Caco-2 (cell line): Measurements from ENCODE around the gene PDE1C. TPM values are rescaled to one million over a fixed set of nuclear protein-coding genes. Genes with fewer than 3 reads are reported as not detected.

ENCODE experiments used
- BruUV-seq: library from RNA; stranded (reverse); fragments of 400-500 nt; replicated peaks from 2 replicates; lab custom pipeline; 2021; lab: Mats Ljungman, UMichigan
- CTCF ChIA-PET: fragments of 300-600 bp; sonication (Branson Sonifier 250); formaldehyde crosslinking; loops from one replicate; lab custom pipeline; 2022; ENCODE audit warnings: antibody characterized with exemption; lab: Charles Lee
- POLR2A ChIA-PET: fragments of 300-600 bp; sonication (Branson Sonifier 250); formaldehyde crosslinking; loops from one replicate; lab custom pipeline; 2022; ENCODE audit warnings: antibody characterized with exemption; lab: Charles Lee
- DNase-seq, 2 experiments: peaks; one replicate each; pipeline versions ENCODE4 v3.0.0 to v3.0.0-alpha.2; 2020 to 2022
- H3K27me3 ChIP-seq: replicated peaks from 2 replicates; pipeline ENCODE4 v1.6.0; 2011; ENCODE audit warnings: low read length; ENCODE audit not compliant: control insufficient read depth, insufficient read depth
- H3K36me3 ChIP-seq: 2 replicates; pipeline ENCODE4 v1.5.1; 2011; ENCODE audit warnings: low read length; ENCODE audit not compliant: control insufficient read depth, insufficient read depth
- H3K4me1 ChIP-seq: fragments of 250-450 bp; sonication (Bioruptor Pico); 2 replicates; pipeline ENCODE4 v1.5.1; 2020; ENCODE audit warnings: mild to moderate bottlenecking
- H3K4me3 ChIP-seq: 2 replicates; pipeline ENCODE4 v1.5.1; 2011; ENCODE audit warnings: low read depth, mild to moderate bottlenecking, control low read depth, low read length
- H3K9me3 ChIP-seq: fragments of 250-450 bp; sonication (Bioruptor Pico); 2 replicates; pipeline ENCODE4 v1.5.1; 2020; ENCODE audit warnings: mild to moderate bottlenecking, moderate library complexity
- H3K27ac Mint-ChIP-seq: one replicate; pipeline ENCODE4 v1.8.0; 2022; ENCODE audit warnings: mixed read lengths; ENCODE audit not compliant: unreplicated experiment
- H3K27me3 Mint-ChIP-seq: one replicate; pipeline ENCODE4 v1.8.0; 2022; ENCODE audit warnings: mixed read lengths; ENCODE audit not compliant: insufficient read depth, unreplicated experiment
- H3K36me3 Mint-ChIP-seq: one replicate; pipeline ENCODE4 v1.8.0; 2022; ENCODE audit warnings: mild to moderate bottlenecking, mixed read lengths; ENCODE audit not compliant: insufficient read depth, unreplicated experiment
- H3K4me1 Mint-ChIP-seq: one replicate; pipeline ENCODE4 v1.8.0; 2022; ENCODE audit warnings: low read depth, mixed read lengths; ENCODE audit not compliant: unreplicated experiment
- H3K4me3 Mint-ChIP-seq: one replicate; pipeline ENCODE4 v1.8.0; 2022; ENCODE audit warnings: mild to moderate bottlenecking, moderate library complexity, mixed read lengths; ENCODE audit not compliant: unreplicated experiment
- H3K9me3 Mint-ChIP-seq: one replicate; pipeline ENCODE4 v1.8.0; 2022; ENCODE audit warnings: mixed read lengths; ENCODE audit not compliant: unreplicated experiment
- intact Hi-C: fragments of 100-400 bp; cut with micrococcal nuclease; formaldehyde crosslinking; loops from one replicate; pipeline ENCODE4 v1.10.0; 2022; ENCODE audit not compliant: unreplicated experiment
- total RNA-seq: library from RNA; stranded (reverse); gene quantifications from 2 replicates; pipeline ENCODE4 v1.2.3, GENCODE V29; 2022
- TF ChIP-seq, protein P1 (sequence below), 2 experiments: fragments of 200-600 bp in 1 of 2; IDR thresholded peaks; 1 replicate in 1 of 2; 2 replicates in 1 of 2; pipeline versions ENCODE4 v1.5.1 to v1.8.0; 2011 to 2022; ENCODE audit warnings: antibody characterized with exemption in 1 of 2, control low read depth in 1 of 2, inconsistent platforms in 1 of 2, low read depth in 1 of 2, low read length in 1 of 2, mild to moderate bottlenecking in 1 of 2, moderate library complexity in 1 of 2; ENCODE audit not compliant: insufficient read depth in 1 of 2, severe bottlenecking in 1 of 2, unreplicated experiment in 1 of 2

PDE1C gene
- total RNA-seq, 1 experiment from 2014 or later = not detected

DNA sequence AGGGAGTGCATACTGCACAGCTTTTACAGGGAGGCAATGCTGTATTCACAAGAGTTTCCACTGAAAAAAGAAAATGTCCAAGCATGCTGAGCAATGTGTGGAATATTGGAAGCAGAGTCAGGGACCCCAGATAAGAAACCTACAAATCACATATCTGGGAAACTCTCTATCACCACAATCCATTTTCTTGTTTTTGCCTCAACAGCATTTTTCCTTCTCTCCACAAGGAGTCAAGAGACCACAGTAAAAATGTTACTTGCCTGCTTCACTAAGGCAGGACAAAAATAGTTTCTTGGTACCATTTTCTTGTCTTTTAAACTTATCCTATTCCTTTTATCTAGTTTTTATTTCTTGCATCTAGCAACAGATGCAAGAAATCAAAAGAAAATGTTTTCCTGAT, 19.5 kb upstream of the PDE1C start:
- no peak for DNase-seq
- H3K36me3 Mint-ChIP-seq = no peaks in the 10 kb centered on the region
- Histone ChIP-seq H3K36me3 (no peaks in the 10 kb centered on the region), H3K9me3 (no peaks in the 10 kb centered on the region), H3K4me3 (no peak overlapping the region), H3K27me3 (no peaks in the 10 kb centered on the region), H3K4me1 (no peaks in the 10 kb centered on the region)
- ChIA-PET POLR2A (no interaction called here), CTCF (no interaction called here)
- no peaks in the 10 kb centered on the region for H3K9me3 Mint-ChIP-seq
- H3K4me1 Mint-ChIP-seq = no peaks in the 10 kb centered on the region
- H3K4me3 Mint-ChIP-seq = no peak overlapping the region
- no TSS peak for BruUV-seq
- no peak overlapping the region for H3K27ac Mint-ChIP-seq
- H3K27me3 Mint-ChIP-seq = peaks cover 4% of the 10 kb centered on the region
- intact Hi-C loops = no loop called here
- TF ChIP-seq, protein P1, sequence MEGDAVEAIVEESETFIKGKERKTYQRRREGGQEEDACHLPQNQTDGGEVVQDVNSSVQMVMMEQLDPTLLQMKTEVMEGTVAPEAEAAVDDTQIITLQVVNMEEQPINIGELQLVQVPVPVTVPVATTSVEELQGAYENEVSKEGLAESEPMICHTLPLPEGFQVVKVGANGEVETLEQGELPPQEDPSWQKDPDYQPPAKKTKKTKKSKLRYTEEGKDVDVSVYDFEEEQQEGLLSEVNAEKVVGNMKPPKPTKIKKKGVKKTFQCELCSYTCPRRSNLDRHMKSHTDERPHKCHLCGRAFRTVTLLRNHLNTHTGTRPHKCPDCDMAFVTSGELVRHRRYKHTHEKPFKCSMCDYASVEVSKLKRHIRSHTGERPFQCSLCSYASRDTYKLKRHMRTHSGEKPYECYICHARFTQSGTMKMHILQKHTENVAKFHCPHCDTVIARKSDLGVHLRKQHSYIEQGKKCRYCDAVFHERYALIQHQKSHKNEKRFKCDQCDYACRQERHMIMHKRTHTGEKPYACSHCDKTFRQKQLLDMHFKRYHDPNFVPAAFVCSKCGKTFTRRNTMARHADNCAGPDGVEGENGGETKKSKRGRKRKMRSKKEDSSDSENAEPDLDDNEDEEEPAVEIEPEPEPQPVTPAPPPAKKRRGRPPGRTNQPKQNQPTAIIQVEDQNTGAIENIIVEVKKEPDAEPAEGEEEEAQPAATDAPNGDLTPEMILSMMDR (IDR thresholded peaks at IDR 0.05; ENCODE audit: insufficient read depth in 1 of 2, low read depth in 1 of 2, low read length in 1 of 2, severe bottlenecking in 1 of 2, unreplicated experiment in 1 of 2) = no peak

DNA sequence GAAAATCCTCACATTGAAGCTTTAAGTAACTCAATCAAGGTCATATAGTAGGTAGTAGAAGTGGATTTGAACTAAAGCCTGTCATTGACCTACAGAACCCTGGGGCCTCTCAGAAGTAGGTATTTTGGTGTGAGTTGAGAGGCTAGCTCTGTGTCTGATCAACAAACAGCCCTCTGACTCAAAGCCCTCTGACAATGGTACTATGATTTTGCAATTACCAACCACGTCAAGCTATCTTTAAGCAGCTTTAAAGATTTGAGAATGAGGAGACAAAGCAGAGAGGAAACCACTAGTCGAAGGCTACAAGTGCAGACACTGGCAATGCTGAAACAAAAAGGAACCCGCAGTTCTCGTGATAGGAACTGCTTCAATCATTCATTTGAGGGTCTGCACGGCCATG, 19.0 kb upstream of the PDE1C start:
- TF ChIP-seq, protein P1 (IDR thresholded peaks at IDR 0.05; ENCODE audit: insufficient read depth in 1 of 2, low read depth in 1 of 2, low read length in 1 of 2, severe bottlenecking in 1 of 2, unreplicated experiment in 1 of 2) = no peak
- POLR2A ChIA-PET = no interaction called here
- CTCF ChIA-PET = no interaction called here

DNA sequence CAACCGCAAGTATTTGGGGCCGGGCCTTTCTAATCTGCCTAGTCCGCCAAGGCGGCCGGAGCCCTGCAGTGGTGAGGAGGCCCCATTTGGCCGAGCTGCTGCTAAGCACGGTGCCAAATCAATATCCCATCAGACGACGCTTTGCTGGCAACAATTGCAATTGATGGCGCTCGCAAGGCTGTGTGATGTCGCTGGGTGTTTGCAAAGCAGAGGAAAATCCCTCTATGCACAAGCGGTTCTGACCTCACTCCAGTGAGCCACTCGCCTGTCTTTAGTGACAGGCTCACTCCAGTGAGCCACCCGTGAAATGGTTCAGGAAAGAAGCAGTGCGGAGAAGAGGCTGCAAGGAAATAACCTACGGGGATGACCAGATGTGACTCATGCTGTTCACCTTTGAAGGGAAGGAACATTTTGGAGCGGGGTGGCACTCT, 18.3 kb upstream of the PDE1C start:
- no peaks in the 10 kb centered on the region for H3K9me3 ChIP-seq
- H3K36me3 Mint-ChIP-seq = no peaks in the 10 kb centered on the region
- no peaks in the 10 kb centered on the region for H3K27me3 ChIP-seq
- H3K4me3 ChIP-seq = no peak overlapping the region
- CTCF ChIA-PET = interaction anchor here (0.5 kb wide), 1 partner anchor 18 kb away, joined by 4 read pairs; no protein-coding TSS in a partner anchor
- DNase-seq = no peak
- intact Hi-C loops = no loop called here
- no peaks in the 10 kb centered on the region for H3K4me1 Mint-ChIP-seq
- BruUV-seq = no TSS peak
- no peak overlapping the region for H3K4me3 Mint-ChIP-seq
- TF ChIP-seq, protein P1 (IDR thresholded peaks at IDR 0.05; ENCODE audit: insufficient read depth in 1 of 2, low read depth in 1 of 2, low read length in 1 of 2, severe bottlenecking in 1 of 2, unreplicated experiment in 1 of 2) = no peak
- no peaks in the 10 kb centered on the region for H3K9me3 Mint-ChIP-seq
- POLR2A ChIA-PET = no interaction called here
- H3K27me3 Mint-ChIP-seq = peaks cover 4% of the 10 kb centered on the region
- H3K36me3 ChIP-seq = no peaks in the 10 kb centered on the region
- no peaks in the 10 kb centered on the region for H3K4me1 ChIP-seq
- H3K27ac Mint-ChIP-seq = no peak overlapping the region

More for the DNA sequence above, 19.0 kb upstream of the PDE1C start:
- H3K27me3 ChIP-seq = no peaks in the 10 kb centered on the region
- H3K4me1 ChIP-seq = no peaks in the 10 kb centered on the region
- no TSS peak for BruUV-seq
- intact Hi-C loops = no loop called here
- no peak overlapping the region for H3K4me3 Mint-ChIP-seq
- no peaks in the 10 kb centered on the region for H3K9me3 ChIP-seq
- H3K27me3 Mint-ChIP-seq = peaks cover 4% of the 10 kb centered on the region
- no peak for DNase-seq
- no peaks in the 10 kb centered on the region for H3K36me3 ChIP-seq
- no peaks in the 10 kb centered on the region for H3K36me3 Mint-ChIP-seq
- H3K4me1 Mint-ChIP-seq = no peaks in the 10 kb centered on the region
- no peak overlapping the region for H3K27ac Mint-ChIP-seq
- no peak overlapping the region for H3K4me3 ChIP-seq
- no peaks in the 10 kb centered on the region for H3K9me3 Mint-ChIP-seq
